OCI-LY3 (cell line): ENCODE data around the gene SPECC1.

Source experiments
- H2AFZ ChIP-seq: fragments of 200-600, 300-600 bp; shearing (Covaris generic); 2 replicates; pipeline ENCODE4 v1.6.0; 2014; ENCODE audit warnings: antibody characterized with exemption, low read depth, low read length
- H3K27ac ChIP-seq: fragments of 200-600, 300-600 bp; sonication (generic); 2 replicates; pipeline ENCODE4 v1.5.1; 2014; ENCODE audit warnings: mild to moderate bottlenecking, low read length, moderate library complexity, mixed read lengths
- H3K27me3 ChIP-seq: fragments of 200-600, 300-600 bp; sonication (generic); 2 replicates; pipeline ENCODE4 v1.6.1; 2014; ENCODE audit warnings: low read depth, low read length, mixed read lengths
- H3K36me3 ChIP-seq: fragments of 200-600, 300-600 bp; sonication (generic); replicated peaks from 2 replicates; pipeline ENCODE3; 2014; ENCODE audit warnings: low read depth, low read length, mixed read lengths
- H3K4me1 ChIP-seq: fragments of 300-600, 200-600 bp; sonication (generic); 2 replicates; pipeline ENCODE4 v1.6.1; 2014; ENCODE audit warnings: low read length, mixed read lengths
- H3K4me2 ChIP-seq: fragments of 200-600, 300-600 bp; sonication (generic); 2 replicates; pipeline ENCODE4 v1.6.1; 2014; ENCODE audit warnings: low read length, mixed read lengths
- H3K4me3 ChIP-seq: fragments of 300-600, 200-600 bp; sonication (generic); 2 replicates; pipeline ENCODE4 v1.5.1; 2014; ENCODE audit warnings: antibody characterized with exemption, mild to moderate bottlenecking, low read length, moderate library complexity
- H3K79me2 ChIP-seq: fragments of 300-600, 200-600 bp; shearing (Covaris generic); 2 replicates; pipeline ENCODE4 v1.6.1; 2014; ENCODE audit warnings: mild to moderate bottlenecking, low read length, mixed read lengths
- H3K9ac ChIP-seq: fragments of 300-600, 200-600 bp; shearing (Covaris generic); 2 replicates; pipeline ENCODE4 v1.6.0; 2014; ENCODE audit warnings: mild to moderate bottlenecking, low read length, moderate library complexity
- H3K9me3 ChIP-seq: fragments of 200-600, 300-600 bp; shearing (Covaris generic); 2 replicates; pipeline ENCODE4 v1.6.1; 2014; ENCODE audit warnings: low read length, mixed read lengths; ENCODE audit not compliant: insufficient read depth
- H4K20me1 ChIP-seq: fragments of 200-600, 300-600 bp; sonication (generic); 2 replicates; pipeline ENCODE4 v1.6.1; 2016; ENCODE audit warnings: low read length, mixed read lengths; ENCODE audit not compliant: insufficient read depth
- CTCF ChIP-seq: fragments of 200-600, 300-600 bp; sonication (generic); IDR thresholded peaks from 2 replicates; pipeline ENCODE4 v1.5.1; 2014; ENCODE audit warnings: antibody characterized with exemption, low read length, low read depth
- EZH2phosphoT487 ChIP-seq: fragments of 200-600 bp; shearing (Covaris generic); IDR thresholded peaks from 2 replicates; pipeline ENCODE4 v1.6.1; 2018; ENCODE audit warnings: antibody characterized with exemption, mixed run types, low read depth

SPECC1 gene

GRCh38 chr17:20276421-20276820 is 267.3 kb downstream of the SPECC1 start:
- no peaks in the 10 kb centered on the region for H3K36me3 ChIP-seq
- no peaks in the 10 kb centered on the region for H3K79me2 ChIP-seq
- no peak overlapping the region for H2AFZ ChIP-seq
- no peak overlapping the region for H3K4me3 ChIP-seq
- TF ChIP-seq EZH2phosphoT487 (no peak), CTCF (no peak)
- H4K20me1 ChIP-seq = no peaks in the 10 kb centered on the region
- no peaks in the 10 kb centered on the region for H3K9me3 ChIP-seq
- H3K27ac ChIP-seq = no peak overlapping the region
- H3K4me2 ChIP-seq = no peak overlapping the region
- H3K27me3 ChIP-seq = no peaks in the 10 kb centered on the region
- no peak overlapping the region for H3K9ac ChIP-seq
- no peaks in the 10 kb centered on the region for H3K4me1 ChIP-seq

GRCh38 chr17:20278805-20279204 is 269.6 kb downstream of the SPECC1 start:
- Histone ChIP-seq H3K4me2 (no peak overlapping the region), H3K4me1 (no peaks in the 10 kb centered on the region), H2AFZ (no peak overlapping the region), H3K36me3 (no peaks in the 10 kb centered on the region), H4K20me1 (no peaks in the 10 kb centered on the region), H3K4me3 (no peak overlapping the region), H3K79me2 (no peaks in the 10 kb centered on the region), H3K9me3 (no peaks in the 10 kb centered on the region), H3K27me3 (no peaks in the 10 kb centered on the region), H3K9ac (no peak overlapping the region), H3K27ac (no peak overlapping the region)
- TF ChIP-seq EZH2phosphoT487 (no peak), CTCF (no peak)

- no peak overlapping the region for H3K27ac ChIP-seq
- H3K4me1 ChIP-seq = no peaks in the 10 kb centered on the region
- no peak overlapping the region for H2AFZ ChIP-seq
- no peaks in the 10 kb centered on the region for H3K9me3 ChIP-seq
- TF ChIP-seq CTCF = no peak
- no peak for TF ChIP-seq EZH2phosphoT487
- no peaks in the 10 kb centered on the region for H3K79me2 ChIP-seq
- H3K27me3 ChIP-seq = no peaks in the 10 kb centered on the region
- H3K4me2 ChIP-seq = no peak overlapping the region
- H3K4me3 ChIP-seq = no peak overlapping the region
- H3K36me3 ChIP-seq = no peaks in the 10 kb centered on the region
- H4K20me1 ChIP-seq = no peaks in the 10 kb centered on the region
- no peak overlapping the region for H3K9ac ChIP-seq
Observed at GRCh38 chr17:20279631-20280030, 270.5 kb downstream of the SPECC1 start.

GRCh38 chr17:20280051-20280450 is 270.9 kb downstream of the SPECC1 start:
- no peaks in the 10 kb centered on the region for H3K79me2 ChIP-seq
- no peak overlapping the region for H2AFZ ChIP-seq
- no peak overlapping the region for H3K4me2 ChIP-seq
- no peaks in the 10 kb centered on the region for H3K9me3 ChIP-seq
- no peaks in the 10 kb centered on the region for H3K27me3 ChIP-seq
- TF ChIP-seq CTCF (no peak), EZH2phosphoT487 (no peak)
- H3K27ac ChIP-seq = no peak overlapping the region
- H3K4me3 ChIP-seq = no peak overlapping the region
- H3K9ac ChIP-seq = no peak overlapping the region
- no peaks in the 10 kb centered on the region for H3K36me3 ChIP-seq
- H3K4me1 ChIP-seq = no peaks in the 10 kb centered on the region
- no peaks in the 10 kb centered on the region for H4K20me1 ChIP-seq
